ENCODE results near the gene EBF3.

Gene EBF3

GRCh38 chr10:129857242-129857960 is 106.7 kb downstream of the EBF3 start:
- no peak for TF ChIP-seq CTCF (IDR thresholded peaks at IDR 0.05; ENCODE audit: low read depth, low read length)
- no peak overlapping the region for H3K4me3 ChIP-seq (replicated peaks in 1 of 2; ENCODE audit: low read depth in 2 of 2, low read length in 2 of 2)
- DNase-seq (ENCODE audit: low read depth in 2 of 2), result no peak

- H3K4me3 ChIP-seq (replicated peaks in 1 of 2; ENCODE audit: low read depth in 2 of 2, low read length in 2 of 2), result no peak overlapping the region
- DNase-seq (ENCODE audit: low read depth in 2 of 2), result no peak
- TF ChIP-seq CTCF (IDR thresholded peaks at IDR 0.05; ENCODE audit: low read depth, low read length), result no peak
Measured at GRCh38 chr10:129855836-129856563, 108.1 kb downstream of the EBF3 start.

- DNase-seq (ENCODE audit: low read depth in 2 of 2), result no peak
- H3K4me3 ChIP-seq (replicated peaks in 1 of 2; ENCODE audit: low read depth in 2 of 2, low read length in 2 of 2), result no peak overlapping the region
- no peak for TF ChIP-seq CTCF (IDR thresholded peaks at IDR 0.05; ENCODE audit: low read depth, low read length)
Measured at GRCh38 chr10:129854796-129855705, 109.0 kb downstream of the EBF3 start.

- no peak for TF ChIP-seq CTCF (IDR thresholded peaks at IDR 0.05; ENCODE audit: low read depth, low read length)
- no peak overlapping the region for H3K4me3 ChIP-seq (replicated peaks in 1 of 2; ENCODE audit: low read depth in 2 of 2, low read length in 2 of 2)
- no peak for DNase-seq (ENCODE audit: low read depth in 2 of 2)
Measured at GRCh38 chr10:129854158-129854557, 109.9 kb downstream of the EBF3 start.

- H3K4me3 ChIP-seq (replicated peaks in 1 of 2; ENCODE audit: low read depth in 2 of 2, low read length in 2 of 2), result no peak overlapping the region
Measured at GRCh38 chr10:129853562-129853903, 110.5 kb downstream of the EBF3 start.

More at GRCh38 chr10:129853562-129853903, 110.5 kb downstream of the EBF3 start:
- peak; percentile 45 for DNase-seq (ENCODE audit: low read depth in 2 of 2)
- peak; percentile 25 for TF ChIP-seq CTCF (IDR thresholded peaks at IDR 0.05; ENCODE audit: low read depth, low read length)

Data from cardiac fibroblast (primary cell).